Gastroesophageal sphincter (tissue), 3 donors: Measurements from ENCODE around the gene CCDC91.

Experiments used
- CTCF ChIP-seq, 4 experiments: fragments of 200-600 bp in 2 of 4; fragments of 450-650 bp in 2 of 4; sonication (generic) in 1 of 4; IDR thresholded peaks; one replicate each; pipeline ENCODE4 v1.5.1; 2017 to 2019; ENCODE audit warnings: antibody characterized with exemption in 4 of 4, mild to moderate bottlenecking in 2 of 4, moderate library complexity in 2 of 4
- POLR2A ChIP-seq, 2 donors: fragments of 450-650 bp; IDR thresholded peaks; one replicate each; pipeline ENCODE4 v1.6.1; 2017; ENCODE audit warnings: antibody characterized with exemption in 2 of 2, mild to moderate bottlenecking in 2 of 2, moderate library complexity in 1 of 2
- POLR2AphosphoS5 ChIP-seq: sonication (generic); formaldehyde crosslinking; IDR thresholded peaks from one replicate; pipeline ENCODE4 v1.6.1; 2017; ENCODE audit warnings: antibody characterized with exemption

- TF ChIP-seq CTCF (IDR thresholded peaks at IDR 0.05) (no peak), POLR2AphosphoS5 (no peak), POLR2A (IDR thresholded peaks at IDR 0.05) (no peak)
Observed at GRCh38 chr12:28500373-28501024, 310.2 kb downstream of the CCDC91 start.
